ENCODE data around the gene SIRT3. TPM values are rescaled to one million over a fixed set of nuclear protein-coding genes. Genes with fewer than 3 reads are reported as not detected.

The SIRT3 gene
- total and polyA plus RNA-seq, 2 of the 4 experiments (the other 2 are of a cell fraction) = 5.4 to 18.6 TPM

GRCh38 chr11:210803-211180 is 25.4 kb downstream of the SIRT3 start:
- Histone ChIP-seq H3K9me1 (ENCODE audit: insufficient read depth, low read length) (peaks cover 14% of the 10 kb centered on the region), H3K9ac (ENCODE audit: low read depth, low read length) (peak overlapping the region; percentile 22; the same call in 1 of the 2 replicates), H3K36me3 (ENCODE audit: control insufficient read depth, insufficient read depth, low read length) (peaks cover 58% of the 10 kb centered on the region), H3K4ac (ENCODE audit: low read depth, low read length) (peak overlapping the region; percentile 93), H3K56ac (ENCODE audit: extremely low read depth, insufficient read depth, low read length) (peak overlapping the region; percentile 77; the same call in 1 of the 2 replicates), H3K23ac (ENCODE audit: low read depth, low read length) (peak overlapping the region; percentile 84), H3K4me1 (ENCODE audit: control insufficient read depth, insufficient read depth, low read length) (peaks cover 20% of the 10 kb centered on the region), H2BK20ac (ENCODE audit: low read depth, low read length) (peak overlapping the region; percentile 80), H3K4me3 (ENCODE audit: insufficient read depth, low read depth, low read length) (no peak overlapping the region), H2BK15ac (ENCODE audit: low read depth, low read length) (peak overlapping the region; percentile 70; the same call in 1 of the 3 replicates), H4K91ac (ENCODE audit: insufficient read depth, low read depth, low read length) (peak overlapping the region; percentile 92), H3K4me2 (ENCODE audit: low read depth, low read length) (peak overlapping the region; percentile 86; the same call in 1 of the 2 replicates), H4K5ac (ENCODE audit: low read depth, low read length) (no peak overlapping the region; the same call in 1 of the 2 replicates), H2AK9ac (replicated peaks; ENCODE audit: low read depth, low read length, poor library complexity) (peak overlapping the region; percentile 90), H2AFZ (replicated peaks; ENCODE audit: low read length, poor library complexity) (peak overlapping the region; percentile 56), H3K18ac (ENCODE audit: low read depth, low read length) (no peak overlapping the region), H3K79me1 (ENCODE audit: low read depth in 1 of 2, low read length in 2 of 2) (peaks cover 32 to 77% of the 10 kb centered on the region in 2 experiments), H3K14ac (replicated peaks; ENCODE audit: low read depth, low read length) (peak overlapping the region; percentile 87), H2BK5ac (ENCODE audit: low read depth, low read length, poor library complexity, severe bottlenecking) (peak overlapping the region; percentile 76), H3K9me3 (ENCODE audit: control insufficient read depth, insufficient read depth, low read length) (no peaks in the 10 kb centered on the region), H2AK5ac (ENCODE audit: low read depth, low read length) (peak overlapping the region; percentile 87), H3K27ac (ENCODE audit: insufficient read depth, low read length) (peak overlapping the region; percentile 82), H2BK120ac (ENCODE audit: low read depth, low read length) (peak overlapping the region; percentile 72), H3K27me3 (ENCODE audit: control insufficient read depth, insufficient read depth, low read length) (no peaks in the 10 kb centered on the region), H4K8ac (ENCODE audit: low read depth in 2 of 2, low read length in 2 of 2) (peak overlapping the region; percentile 22 to 85; a peak in 3 of 4 replicates), H4K20me1 (ENCODE audit: insufficient read depth, low read length) (peaks cover 67% of the 10 kb centered on the region)
- BruUV-seq (replicated peaks) = no TSS peak
- WGBS, 2 experiments (ENCODE audit: extremely low coverage in 2 of 2, insufficient read length in 1 of 2) = 97% methylated on average over 5 of the region's 5 CpGs; no CpG with 5 or more reads in 1 of the 2 experiments
- ChIA-PET POLR2A (ENCODE audit: unreplicated experiment) (no interaction called here), CTCF (no interaction called here)
- ATAC-seq (ENCODE audit: low read depth) = no peak
- intact Hi-C loops (cut with micrococcal nuclease) (no loop called here), dilution Hi-C loops (cut with HindIII; ENCODE audit: low sequenced_read_pairs, unreplicated experiment) (no loop called here), in situ Hi-C loops (cut with MboI; ENCODE audit: low sequenced_read_pairs) (no loop called here)
- TF ChIP-seq BHLHE40 (IDR thresholded peaks at IDR 0.05; ENCODE audit: low read depth, low read length) (no peak), MXI1 (IDR thresholded peaks at IDR 0.05; ENCODE audit: borderline replicate concordance, low read depth, low read length) (no peak), RCOR1 (IDR thresholded peaks at IDR 0.05; ENCODE audit: insufficient replicate concordance, low read length) (no peak), FOS (IDR thresholded peaks at IDR 0.05; ENCODE audit: low read depth, low read length) (no peak)
- no peak for DNase-seq

Measured in IMR-90 (cell line).